CD4-positive, alpha-beta T cell (primary cell): ENCODE data around the gene INO80E. TPM values are rescaled to one million over a fixed set of nuclear protein-coding genes. Genes with fewer than 3 reads are reported as not detected.

Experiments
- ATAC-seq: fragments of 200-7000 bp; cut with Tn5 transposase; one replicate; pipeline ENCODE4 v1.10.0; 2022; ENCODE audit warnings: mild to moderate bottlenecking; ENCODE audit not compliant: poor library complexity
- CTCF ChIA-PET: fragments of 350-600 bp; sonication (Branson Sonifier 250); formaldehyde crosslinking; loops from one replicate; lab custom pipeline; 2021; ENCODE audit warnings: antibody characterized with exemption, inconsistent platforms; lab: Charles Lee
- POLR2A ChIA-PET: fragments of 350-600 bp; sonication (Branson Sonifier 250); formaldehyde crosslinking; loops from one replicate; lab custom pipeline; 2021; ENCODE audit warnings: antibody characterized with exemption, inconsistent platforms; lab: Charles Lee
- DNase-seq, 14 experiments: peaks; one replicate each; pipeline ENCODE4 v3.0.0-alpha.2; 2013 to 2020; ENCODE audit warnings: mixed read lengths in 2 of 14
- H3K27ac ChIP-seq, 2 donors: one replicate each; pipeline versions ENCODE4 v1.5.1 to v1.7.0; 2013; ENCODE audit warnings: low read length in 2 of 2, low read depth in 1 of 2, mild to moderate bottlenecking in 1 of 2
- H3K27me3 ChIP-seq, 2 experiments: 1 replicate in 1 of 2; 2 replicates in 1 of 2; pipeline versions ENCODE4 v1.6.1 to v1.7.0; 2013; ENCODE audit warnings: low read length in 2 of 2, control low read depth in 1 of 2, mild to moderate bottlenecking in 1 of 2, moderate library complexity in 1 of 2; ENCODE audit not compliant: insufficient read depth in 2 of 2, control insufficient read depth in 1 of 2
- H3K36me3 ChIP-seq: one replicate; pipeline ENCODE4 v1.6.1; 2013; ENCODE audit warnings: low read length, control low read depth; ENCODE audit not compliant: insufficient read depth
- H3K4me1 ChIP-seq: one replicate; pipeline ENCODE4 v1.6.1; 2013; ENCODE audit warnings: low read length, control low read depth; ENCODE audit not compliant: insufficient read depth
- H3K4me3 ChIP-seq: one replicate; pipeline ENCODE4 v1.5.1; 2013; ENCODE audit warnings: mild to moderate bottlenecking, low read length, moderate library complexity
- H3K9me3 ChIP-seq, 2 experiments: 1 replicate in 1 of 2; 2 replicates in 1 of 2; pipeline versions ENCODE4 v1.6.1 to v1.7.0; 2013; ENCODE audit warnings: low read length in 2 of 2, mild to moderate bottlenecking in 2 of 2, control low read depth in 1 of 2, moderate library complexity in 1 of 2; ENCODE audit not compliant: control insufficient read depth in 1 of 2, insufficient read depth in 1 of 2
- H3K27ac Mint-ChIP-seq: one replicate; pipeline ENCODE4 v1.8.0; 2020; ENCODE audit warnings: mixed read lengths
- H3K27me3 Mint-ChIP-seq: one replicate; pipeline ENCODE4 v1.8.0; 2021; ENCODE audit warnings: mixed read lengths
- H3K36me3 Mint-ChIP-seq: one replicate; pipeline ENCODE4 v1.8.0; 2021; ENCODE audit warnings: low read depth, mixed read lengths
- H3K4me1 Mint-ChIP-seq: one replicate; pipeline ENCODE4 v1.8.0; 2021; ENCODE audit warnings: low read depth, mixed read lengths
- H3K4me3 Mint-ChIP-seq: one replicate; pipeline ENCODE4 v1.8.0; 2020; ENCODE audit warnings: mild to moderate bottlenecking, mixed read lengths
- H3K9me3 Mint-ChIP-seq: one replicate; pipeline ENCODE4 v1.8.0; 2020; ENCODE audit warnings: mixed read lengths
- intact Hi-C, 2 experiments: fragments of 100-400 bp; cut with DNase I in 1 of 2; cut with micrococcal nuclease in 1 of 2; formaldehyde crosslinking; loops; one replicate each; pipeline versions ENCODE4 v1.15.1 to v1.9.0; 2023 to 2025; cut with DNase I, micrococcal nuclease
- total RNA-seq, 174 experiments: library from RNA in 2 of 174; stranded (reverse) in 2 of 174; gene quantifications; one replicate each; pipeline ENCODE4 v1.2.3 and lab custom pipeline; 2021 to 2026
- TF ChIP-seq, protein P1 (sequence below): fragments of 200-600 bp; IDR thresholded peaks from one replicate; pipeline ENCODE4 v1.8.0; 2022; ENCODE audit warnings: antibody characterized with exemption, mild to moderate bottlenecking

INO80E gene
- total RNA-seq, 2 experiments from 2014 or later, result 54.6 to 57.6 TPM

DNA sequence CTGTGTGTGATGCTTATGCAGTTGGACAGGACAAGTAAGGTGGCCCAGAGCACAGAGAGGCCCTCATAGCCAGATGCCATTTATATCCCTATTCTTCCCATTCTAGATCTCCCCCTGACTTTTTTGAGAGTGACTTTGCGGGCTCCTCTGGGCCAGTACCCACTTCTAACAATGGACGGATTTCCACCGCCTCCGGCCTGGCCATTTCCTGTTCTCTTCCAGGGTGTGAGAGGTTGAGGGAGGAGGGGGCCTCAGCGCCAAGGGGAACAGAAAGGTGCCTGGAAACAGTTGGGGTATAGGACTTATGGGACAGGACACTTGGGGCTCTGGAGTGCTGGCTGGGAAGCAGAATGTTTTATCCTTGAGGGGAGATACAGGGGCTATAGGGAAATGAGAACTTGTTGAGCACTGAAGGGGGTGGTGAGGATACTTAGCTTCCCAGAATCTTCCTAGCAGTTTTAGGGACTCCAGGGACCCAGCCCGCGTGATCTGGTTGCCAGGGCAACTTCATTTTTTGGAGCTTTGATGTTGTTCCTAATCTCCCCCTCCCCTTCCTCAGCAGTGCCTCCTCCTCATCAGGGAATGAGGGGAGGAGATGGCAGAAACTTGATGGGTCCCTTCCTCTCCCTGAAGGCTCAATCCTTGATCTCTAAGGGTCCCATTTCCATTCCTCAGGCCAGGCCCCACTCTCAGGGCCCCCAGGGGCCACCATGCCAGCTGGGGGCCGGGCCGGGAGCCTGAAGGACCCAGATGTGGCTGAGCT, 18.8 kb upstream of the INO80E start:
- H3K27me3 Mint-ChIP-seq, result no peaks in the 10 kb centered on the region
- ChIA-PET POLR2A (interaction anchor here (2.2 kb wide), 1 partner anchor 51 kb away, joined by 11 read pairs; the partner anchor contains the start of gene KCTD13), CTCF (no interaction called here)
- Histone ChIP-seq H3K27ac (no peak overlapping the region), H3K4me1 (peaks cover 39% of the 10 kb centered on the region), H3K9me3 (no peaks in the 10 kb centered on the region), H3K36me3 (peaks cover 45% of the 10 kb centered on the region), H3K4me3 (no peak overlapping the region), H3K27me3 (no peaks in the 10 kb centered on the region)
- intact Hi-C loops, result loop anchor here in 1 of 2 experiments (5.0 kb wide), 1 partner anchor 55 kb away; no protein-coding TSS in a partner anchor
- no peak overlapping the region for H3K4me3 Mint-ChIP-seq
- peaks cover 50% of the 10 kb centered on the region for H3K4me1 Mint-ChIP-seq
- peak overlapping the region; percentile 84 for H3K27ac Mint-ChIP-seq
- TF ChIP-seq, protein P1, sequence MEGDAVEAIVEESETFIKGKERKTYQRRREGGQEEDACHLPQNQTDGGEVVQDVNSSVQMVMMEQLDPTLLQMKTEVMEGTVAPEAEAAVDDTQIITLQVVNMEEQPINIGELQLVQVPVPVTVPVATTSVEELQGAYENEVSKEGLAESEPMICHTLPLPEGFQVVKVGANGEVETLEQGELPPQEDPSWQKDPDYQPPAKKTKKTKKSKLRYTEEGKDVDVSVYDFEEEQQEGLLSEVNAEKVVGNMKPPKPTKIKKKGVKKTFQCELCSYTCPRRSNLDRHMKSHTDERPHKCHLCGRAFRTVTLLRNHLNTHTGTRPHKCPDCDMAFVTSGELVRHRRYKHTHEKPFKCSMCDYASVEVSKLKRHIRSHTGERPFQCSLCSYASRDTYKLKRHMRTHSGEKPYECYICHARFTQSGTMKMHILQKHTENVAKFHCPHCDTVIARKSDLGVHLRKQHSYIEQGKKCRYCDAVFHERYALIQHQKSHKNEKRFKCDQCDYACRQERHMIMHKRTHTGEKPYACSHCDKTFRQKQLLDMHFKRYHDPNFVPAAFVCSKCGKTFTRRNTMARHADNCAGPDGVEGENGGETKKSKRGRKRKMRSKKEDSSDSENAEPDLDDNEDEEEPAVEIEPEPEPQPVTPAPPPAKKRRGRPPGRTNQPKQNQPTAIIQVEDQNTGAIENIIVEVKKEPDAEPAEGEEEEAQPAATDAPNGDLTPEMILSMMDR, result no peak
- H3K36me3 Mint-ChIP-seq, result peaks cover 58% of the 10 kb centered on the region
- H3K9me3 Mint-ChIP-seq, result no peaks in the 10 kb centered on the region
- DNase-seq, result peak in 1 of 14 experiments; percentile 4
- no peak for ATAC-seq

DNA sequence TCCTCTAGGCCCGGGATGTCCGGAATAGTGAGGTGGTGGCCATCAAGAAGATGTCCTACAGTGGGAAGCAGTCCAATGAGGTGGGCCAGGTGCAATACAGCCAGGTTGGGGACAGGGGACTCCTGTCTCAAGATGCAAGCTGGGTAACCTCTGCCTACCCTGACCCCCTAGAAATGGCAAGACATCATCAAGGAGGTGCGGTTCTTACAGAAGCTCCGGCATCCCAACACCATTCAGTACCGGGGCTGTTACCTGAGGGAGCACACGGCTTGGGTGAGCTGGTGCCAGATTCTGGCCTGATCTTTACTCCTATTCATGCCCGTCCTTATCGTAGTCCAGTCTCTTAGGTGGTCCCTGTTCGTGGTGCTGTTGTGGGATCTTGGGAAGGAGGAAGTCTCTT, 18.0 kb upstream of the INO80E start:
- peaks cover 66% of the 10 kb centered on the region for H3K36me3 Mint-ChIP-seq
- Histone ChIP-seq H3K4me3 (no peak overlapping the region), H3K4me1 (peaks cover 37% of the 10 kb centered on the region), H3K27ac (no peak overlapping the region), H3K27me3 (no peaks in the 10 kb centered on the region), H3K9me3 (no peaks in the 10 kb centered on the region), H3K36me3 (peaks cover 53% of the 10 kb centered on the region)
- no peak overlapping the region for H3K27ac Mint-ChIP-seq
- ChIA-PET CTCF (no interaction called here), POLR2A (interaction anchor here (1.9 kb wide), 1 partner anchor 17 kb away, joined by 9 read pairs; the partner anchor contains the start of gene TMEM219)
- no peak overlapping the region for H3K4me3 Mint-ChIP-seq
- no peak for ATAC-seq
- peaks cover 48% of the 10 kb centered on the region for H3K4me1 Mint-ChIP-seq
- TF ChIP-seq, protein P1, result no peak
- H3K9me3 Mint-ChIP-seq, result no peaks in the 10 kb centered on the region
- intact Hi-C loops, result loop anchor here in 1 of 2 experiments (5.0 kb wide), 1 partner anchor 56 kb away; no protein-coding TSS in a partner anchor
- H3K27me3 Mint-ChIP-seq, result no peaks in the 10 kb centered on the region
- DNase-seq, result no peak

DNA sequence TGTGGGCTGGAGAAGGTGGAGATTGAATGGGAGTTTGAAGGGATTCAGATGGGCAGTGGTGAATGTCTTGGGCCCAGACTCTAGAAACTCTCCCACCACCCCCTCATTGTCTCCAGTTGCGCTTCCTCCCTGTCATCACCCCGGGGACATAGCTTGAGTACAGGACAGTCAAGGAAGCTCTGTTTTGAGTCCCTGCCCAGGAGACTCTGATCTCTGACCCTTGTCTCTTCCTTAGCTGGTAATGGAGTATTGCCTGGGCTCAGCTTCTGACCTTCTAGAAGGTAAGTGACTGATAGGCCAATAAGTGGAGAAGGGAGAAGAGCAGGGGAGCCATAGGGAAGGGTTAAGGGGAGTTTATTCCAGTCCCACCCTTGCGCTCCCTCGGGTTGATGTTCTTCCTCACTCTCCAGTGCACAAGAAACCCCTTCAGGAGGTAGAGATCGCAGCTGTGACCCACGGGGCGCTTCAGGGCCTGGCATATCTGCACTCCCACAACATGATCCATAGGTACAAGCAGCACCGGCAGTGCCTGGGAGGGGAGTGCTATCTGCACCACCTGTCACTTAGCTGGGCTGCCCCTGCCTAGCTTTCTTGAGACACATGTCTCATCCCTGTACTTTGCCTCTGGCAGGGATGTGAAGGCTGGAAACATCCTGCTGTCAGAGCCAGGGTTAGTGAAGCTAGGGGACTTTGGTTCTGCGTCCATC, 17.3 kb upstream of the INO80E start:
- Histone ChIP-seq H3K9me3 (no peaks in the 10 kb centered on the region), H3K36me3 (peaks cover 59% of the 10 kb centered on the region), H3K27ac (no peak overlapping the region), H3K27me3 (no peaks in the 10 kb centered on the region), H3K4me1 (peaks cover 33% of the 10 kb centered on the region), H3K4me3 (no peak overlapping the region)
- POLR2A ChIA-PET, result interaction anchor here (1.9 kb wide), 1 partner anchor 17 kb away, joined by 9 read pairs; the partner anchor contains the start of gene TMEM219
- H3K4me1 Mint-ChIP-seq, result peaks cover 41% of the 10 kb centered on the region
- no peaks in the 10 kb centered on the region for H3K9me3 Mint-ChIP-seq
- no peak for DNase-seq
- no peaks in the 10 kb centered on the region for H3K27me3 Mint-ChIP-seq
- intact Hi-C loops, result loop anchor here in 1 of 2 experiments (5.0 kb wide), 1 partner anchor 56 kb away; no protein-coding TSS in a partner anchor
- CTCF ChIA-PET, result no interaction called here
- TF ChIP-seq, protein P1, result no peak
- no peak overlapping the region for H3K27ac Mint-ChIP-seq
- no peak overlapping the region for H3K4me3 Mint-ChIP-seq
- peaks cover 73% of the 10 kb centered on the region for H3K36me3 Mint-ChIP-seq
- no peak for ATAC-seq
